ENCODE data around the gene ST3GAL2.

The ST3GAL2 gene

GRCh38 chr16:70475054-70475871 lies 36.4 kb upstream of the ST3GAL2 start:
- Histone ChIP-seq H3K36me3 (ENCODE audit: control insufficient read depth, insufficient read depth, low read length) (peaks cover 10% of the 10 kb centered on the region; the same call in 1 of the 2 replicates), H3K9ac (ENCODE audit: low read depth, low read length) (no peak overlapping the region), H3K4me1 (ENCODE audit: control insufficient read depth, insufficient read depth, low read length) (peaks cover 5% of the 10 kb centered on the region; the same call in 1 of the 2 replicates), H3K27ac (ENCODE audit: low read depth, low read length) (no peak overlapping the region), H3K27me3 (ENCODE audit: control insufficient read depth, insufficient read depth, low read length) (no peaks in the 10 kb centered on the region), H3K4me3 (ENCODE audit: low read depth, low read length) (no peak overlapping the region), H3K9me3 (ENCODE audit: control insufficient read depth, insufficient read depth, low read length) (no peaks in the 10 kb centered on the region)

- H3K27ac ChIP-seq (ENCODE audit: low read depth, low read length) = no peak overlapping the region
- peaks cover 2% of the 10 kb centered on the region; the same call in 1 of the 2 replicates for H3K36me3 ChIP-seq (ENCODE audit: control insufficient read depth, insufficient read depth, low read length)
- H3K9me3 ChIP-seq (ENCODE audit: control insufficient read depth, insufficient read depth, low read length) = no peaks in the 10 kb centered on the region
- peaks cover 5% of the 10 kb centered on the region; the same call in 1 of the 2 replicates for H3K4me1 ChIP-seq (ENCODE audit: control insufficient read depth, insufficient read depth, low read length)
- no peak overlapping the region for H3K9ac ChIP-seq (ENCODE audit: low read depth, low read length)
- H3K27me3 ChIP-seq (ENCODE audit: control insufficient read depth, insufficient read depth, low read length) = no peaks in the 10 kb centered on the region
- H3K4me3 ChIP-seq (ENCODE audit: low read depth, low read length) = no peak overlapping the region
These were observed 35.6 kb upstream of the ST3GAL2 start for GRCh38 chr16:70474320-70475053.

GRCh38 chr16:70473446-70474319 lies 34.8 kb upstream of the ST3GAL2 start:
- Histone ChIP-seq H3K9me3 (ENCODE audit: control insufficient read depth, insufficient read depth, low read length) (no peaks in the 10 kb centered on the region), H3K36me3 (ENCODE audit: control insufficient read depth, insufficient read depth, low read length) (no peaks in the 10 kb centered on the region), H3K27ac (ENCODE audit: low read depth, low read length) (no peak overlapping the region), H3K9ac (ENCODE audit: low read depth, low read length) (no peak overlapping the region), H3K27me3 (ENCODE audit: control insufficient read depth, insufficient read depth, low read length) (no peaks in the 10 kb centered on the region), H3K4me1 (ENCODE audit: control insufficient read depth, insufficient read depth, low read length) (peaks cover 1% of the 10 kb centered on the region; the same call in 1 of the 2 replicates), H3K4me3 (ENCODE audit: low read depth, low read length) (no peak overlapping the region)

- Histone ChIP-seq H3K4me1 (ENCODE audit: control insufficient read depth, insufficient read depth, low read length) (no peaks in the 10 kb centered on the region), H3K27ac (ENCODE audit: low read depth, low read length) (no peak overlapping the region), H3K27me3 (ENCODE audit: control insufficient read depth, insufficient read depth, low read length) (no peaks in the 10 kb centered on the region), H3K4me3 (ENCODE audit: low read depth, low read length) (no peak overlapping the region), H3K9ac (ENCODE audit: low read depth, low read length) (no peak overlapping the region), H3K36me3 (ENCODE audit: control insufficient read depth, insufficient read depth, low read length) (no peaks in the 10 kb centered on the region), H3K9me3 (ENCODE audit: control insufficient read depth, insufficient read depth, low read length) (no peaks in the 10 kb centered on the region)
These were observed 34.0 kb upstream of the ST3GAL2 start for GRCh38 chr16:70472786-70473433.

GRCh38 chr16:70470927-70471341 lies 32.0 kb upstream of the ST3GAL2 start:
- Histone ChIP-seq H3K27ac (ENCODE audit: low read depth, low read length) (no peak overlapping the region), H3K4me1 (ENCODE audit: control insufficient read depth, insufficient read depth, low read length) (no peaks in the 10 kb centered on the region), H3K27me3 (ENCODE audit: control insufficient read depth, insufficient read depth, low read length) (no peaks in the 10 kb centered on the region), H3K9ac (ENCODE audit: low read depth, low read length) (no peak overlapping the region), H3K36me3 (ENCODE audit: control insufficient read depth, insufficient read depth, low read length) (no peaks in the 10 kb centered on the region), H3K4me3 (ENCODE audit: low read depth, low read length) (no peak overlapping the region), H3K9me3 (ENCODE audit: control insufficient read depth, insufficient read depth, low read length) (no peaks in the 10 kb centered on the region)

- Histone ChIP-seq H3K36me3 (ENCODE audit: control insufficient read depth, insufficient read depth, low read length) (no peaks in the 10 kb centered on the region), H3K4me1 (ENCODE audit: control insufficient read depth, insufficient read depth, low read length) (no peaks in the 10 kb centered on the region), H3K27ac (ENCODE audit: low read depth, low read length) (no peak overlapping the region), H3K9ac (ENCODE audit: low read depth, low read length) (no peak overlapping the region), H3K9me3 (ENCODE audit: control insufficient read depth, insufficient read depth, low read length) (no peaks in the 10 kb centered on the region), H3K27me3 (ENCODE audit: control insufficient read depth, insufficient read depth, low read length) (no peaks in the 10 kb centered on the region), H3K4me3 (ENCODE audit: low read depth, low read length) (no peak overlapping the region)
These were observed 31.4 kb upstream of the ST3GAL2 start for GRCh38 chr16:70470141-70470926.

GRCh38 chr16:70468776-70469525 lies 30.1 kb upstream of the ST3GAL2 start:
- Histone ChIP-seq H3K4me3 (ENCODE audit: low read depth, low read length) (no peak overlapping the region), H3K9me3 (ENCODE audit: control insufficient read depth, insufficient read depth, low read length) (no peaks in the 10 kb centered on the region), H3K27ac (ENCODE audit: low read depth, low read length) (no peak overlapping the region), H3K9ac (ENCODE audit: low read depth, low read length) (no peak overlapping the region), H3K4me1 (ENCODE audit: control insufficient read depth, insufficient read depth, low read length) (no peaks in the 10 kb centered on the region), H3K27me3 (ENCODE audit: control insufficient read depth, insufficient read depth, low read length) (no peaks in the 10 kb centered on the region), H3K36me3 (ENCODE audit: control insufficient read depth, insufficient read depth, low read length) (no peaks in the 10 kb centered on the region)

GRCh38 chr16:70467608-70468007 lies 28.7 kb upstream of the ST3GAL2 start:
- Histone ChIP-seq H3K4me3 (ENCODE audit: low read depth, low read length) (no peak overlapping the region), H3K9ac (ENCODE audit: low read depth, low read length) (no peak overlapping the region), H3K27me3 (ENCODE audit: control insufficient read depth, insufficient read depth, low read length) (no peaks in the 10 kb centered on the region), H3K9me3 (ENCODE audit: control insufficient read depth, insufficient read depth, low read length) (no peaks in the 10 kb centered on the region), H3K4me1 (ENCODE audit: control insufficient read depth, insufficient read depth, low read length) (no peaks in the 10 kb centered on the region), H3K36me3 (ENCODE audit: control insufficient read depth, insufficient read depth, low read length) (no peaks in the 10 kb centered on the region), H3K27ac (ENCODE audit: low read depth, low read length) (no peak overlapping the region)

GRCh38 chr16:70467113-70467512 lies 28.2 kb upstream of the ST3GAL2 start:
- Histone ChIP-seq H3K9me3 (ENCODE audit: control insufficient read depth, insufficient read depth, low read length) (no peaks in the 10 kb centered on the region), H3K36me3 (ENCODE audit: control insufficient read depth, insufficient read depth, low read length) (no peaks in the 10 kb centered on the region), H3K9ac (ENCODE audit: low read depth, low read length) (no peak overlapping the region), H3K4me1 (ENCODE audit: control insufficient read depth, insufficient read depth, low read length) (no peaks in the 10 kb centered on the region), H3K4me3 (ENCODE audit: low read depth, low read length) (no peak overlapping the region), H3K27ac (ENCODE audit: low read depth, low read length) (no peak overlapping the region), H3K27me3 (ENCODE audit: control insufficient read depth, insufficient read depth, low read length) (no peaks in the 10 kb centered on the region)

Data from HUES48 (cell line).